Dendritic cell treated with granulocyte-macrophage colony-stimulating factor and Interleukin-4, amounts not matched to agents 40 ng/mL and 50 ng/mL, for 4 days (primary cell): ENCODE measurements around the gene CDK5RAP2.

ENCODE experiments used
- H3K27ac Mint-ChIP-seq: one replicate; pipeline ENCODE4 v1.8.0; 2022; ENCODE audit warnings: mild to moderate bottlenecking, mixed read lengths
- H3K27me3 Mint-ChIP-seq: one replicate; pipeline ENCODE4 v1.8.0; 2022; ENCODE audit warnings: mild to moderate bottlenecking, mixed read lengths
- H3K36me3 Mint-ChIP-seq: one replicate; pipeline ENCODE4 v1.8.0; 2022; ENCODE audit warnings: low read depth, mixed read lengths
- H3K4me1 Mint-ChIP-seq: one replicate; pipeline ENCODE4 v1.8.0; 2022; ENCODE audit warnings: low read depth, mixed read lengths
- H3K4me3 Mint-ChIP-seq: one replicate; pipeline ENCODE4 v1.8.0; 2022; ENCODE audit warnings: mild to moderate bottlenecking, moderate library complexity, mixed read lengths
- H3K9me3 Mint-ChIP-seq: one replicate; pipeline ENCODE4 v1.8.0; 2022; ENCODE audit warnings: mixed read lengths
- intact Hi-C: fragments of 100-400 bp; cut with micrococcal nuclease; formaldehyde crosslinking; loops from one replicate; pipeline ENCODE4 v1.15.0; 2022

The CDK5RAP2 gene

DNA sequence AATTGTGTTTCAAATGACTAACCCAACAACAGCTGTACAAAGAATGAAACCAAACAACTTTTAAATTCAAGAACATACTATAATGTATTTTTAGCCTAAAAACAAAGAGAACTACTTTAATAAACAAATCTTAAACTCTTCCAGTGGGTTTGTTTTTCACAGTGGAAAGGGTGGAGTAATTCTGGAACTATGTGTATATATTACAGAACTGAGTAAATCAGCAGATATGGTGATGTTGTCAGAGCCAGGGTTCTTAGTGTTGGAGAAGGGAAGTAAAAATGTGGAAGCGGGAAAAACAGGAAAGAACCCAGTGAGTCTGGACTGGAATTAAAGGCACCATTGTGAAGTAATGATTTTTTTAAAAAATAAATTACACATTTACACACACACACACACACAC lies 144.9 kb downstream of the CDK5RAP2 start:
- Mint-ChIP-seq H3K9me3 (no peaks in the 10 kb centered on the region), H3K27me3 (no peaks in the 10 kb centered on the region), H3K4me3 (no peak overlapping the region), H3K36me3 (peaks cover 33% of the 10 kb centered on the region), H3K27ac (peak overlapping the region; percentile 76), H3K4me1 (peaks cover 61% of the 10 kb centered on the region)
- intact Hi-C loops, result no loop called here

DNA sequence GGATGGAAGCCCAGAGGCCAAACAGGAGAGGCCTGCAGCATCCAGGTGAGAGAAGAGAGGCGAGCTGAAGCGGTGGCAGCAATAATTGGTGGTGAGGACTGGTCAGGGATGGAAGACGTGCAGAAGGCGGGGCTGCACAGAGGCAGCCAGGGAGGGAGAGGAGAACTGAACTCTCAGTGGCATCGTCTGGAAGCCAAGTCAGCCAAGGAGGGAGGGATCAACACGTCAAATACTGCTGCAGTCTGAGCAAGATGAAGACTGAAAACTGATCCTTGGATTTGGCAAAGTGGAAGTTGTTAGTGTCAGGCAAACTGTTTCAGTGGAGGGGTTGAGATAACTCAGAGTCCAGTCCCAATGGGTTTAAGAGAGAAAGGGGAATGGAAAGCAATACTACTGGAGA lies 145.4 kb downstream of the CDK5RAP2 start:
- Mint-ChIP-seq H3K27ac (peak overlapping the region; percentile 76), H3K9me3 (no peaks in the 10 kb centered on the region), H3K4me1 (peaks cover 61% of the 10 kb centered on the region), H3K36me3 (peaks cover 27% of the 10 kb centered on the region), H3K27me3 (no peaks in the 10 kb centered on the region), H3K4me3 (peak overlapping the region; percentile 6)
- intact Hi-C loops, result loop anchor here (5.0 kb wide), 1 partner anchor 43 kb away; no protein-coding TSS in a partner anchor

DNA sequence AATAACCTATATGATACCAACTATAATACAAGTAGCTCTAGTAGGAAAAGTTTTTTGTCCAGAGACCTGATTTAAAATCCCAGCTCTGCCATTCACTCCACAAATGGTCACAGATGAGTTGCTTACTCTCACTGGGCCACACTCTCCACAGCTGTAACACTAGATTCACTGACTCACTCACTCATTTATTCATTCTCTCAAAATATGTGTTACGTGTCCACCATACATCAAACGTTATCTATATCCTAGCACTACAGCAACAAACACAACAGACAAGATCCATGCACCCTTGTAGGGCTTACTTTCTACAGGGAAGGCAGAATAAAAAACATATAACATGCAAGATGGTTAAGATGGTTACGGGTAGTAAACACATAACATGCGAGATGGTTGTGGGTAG lies 146.3 kb downstream of the CDK5RAP2 start:
- H3K4me3 Mint-ChIP-seq, result no peak overlapping the region
- no peaks in the 10 kb centered on the region for H3K27me3 Mint-ChIP-seq
- intact Hi-C loops, result loop anchor here (5.0 kb wide), 1 partner anchor 44 kb away; no protein-coding TSS in a partner anchor
- H3K27ac Mint-ChIP-seq, result peak overlapping the region; percentile 76
- peaks cover 19% of the 10 kb centered on the region for H3K36me3 Mint-ChIP-seq
- peaks cover 55% of the 10 kb centered on the region for H3K4me1 Mint-ChIP-seq
- no peaks in the 10 kb centered on the region for H3K9me3 Mint-ChIP-seq

- intact Hi-C loops, result loop anchor here (5.0 kb wide), 1 partner anchor 45 kb away; no protein-coding TSS in a partner anchor
- Mint-ChIP-seq H3K27me3 (no peaks in the 10 kb centered on the region), H3K4me1 (peaks cover 49% of the 10 kb centered on the region), H3K4me3 (no peak overlapping the region), H3K36me3 (peaks cover 13% of the 10 kb centered on the region), H3K27ac (no peak overlapping the region), H3K9me3 (no peaks in the 10 kb centered on the region)
Measured at GRCh38 chr9:120432600-120432999, 147.4 kb downstream of the CDK5RAP2 start.

DNA sequence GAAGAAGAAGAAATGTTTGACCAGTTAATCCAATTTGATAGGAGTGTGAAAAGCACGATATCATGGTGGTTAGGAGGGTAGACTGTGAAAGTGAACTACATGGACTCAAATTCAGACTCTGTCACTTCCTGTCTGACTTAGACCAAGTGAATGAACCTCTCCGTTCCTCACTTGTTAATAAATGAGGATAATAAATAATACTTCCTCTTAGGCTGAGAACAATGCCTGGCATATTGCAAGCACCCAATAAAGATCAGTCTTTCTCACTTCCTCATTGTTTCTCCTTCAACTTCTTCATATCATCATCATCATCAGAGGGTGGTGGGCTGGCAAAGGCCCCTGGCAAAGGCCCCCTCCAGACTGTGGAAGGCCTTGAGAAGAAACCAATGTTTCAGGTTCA lies 148.7 kb downstream of the CDK5RAP2 start:
- Mint-ChIP-seq H3K27me3 (no peaks in the 10 kb centered on the region), H3K4me3 (no peak overlapping the region), H3K9me3 (no peaks in the 10 kb centered on the region), H3K36me3 (peaks cover 19% of the 10 kb centered on the region), H3K27ac (peak overlapping the region; percentile 54), H3K4me1 (peaks cover 37% of the 10 kb centered on the region)
- intact Hi-C loops, result loop anchor here (5.0 kb wide), 1 partner anchor 46 kb away; no protein-coding TSS in a partner anchor

- Mint-ChIP-seq H3K27ac (no peak overlapping the region), H3K4me1 (peaks cover 5% of the 10 kb centered on the region), H3K9me3 (no peaks in the 10 kb centered on the region), H3K4me3 (no peak overlapping the region), H3K27me3 (no peaks in the 10 kb centered on the region), H3K36me3 (peaks cover 49% of the 10 kb centered on the region)
- intact Hi-C loops, result no loop called here
Measured at GRCh38 chr9:120424248-120424647, 155.7 kb downstream of the CDK5RAP2 start.

- no peak overlapping the region for H3K4me3 Mint-ChIP-seq
- no peaks in the 10 kb centered on the region for H3K27me3 Mint-ChIP-seq
- H3K4me1 Mint-ChIP-seq, result peaks cover 5% of the 10 kb centered on the region
- peaks cover 49% of the 10 kb centered on the region for H3K36me3 Mint-ChIP-seq
- intact Hi-C loops, result no loop called here
- no peaks in the 10 kb centered on the region for H3K9me3 Mint-ChIP-seq
- H3K27ac Mint-ChIP-seq, result no peak overlapping the region
Measured at GRCh38 chr9:120423812-120424211, 156.2 kb downstream of the CDK5RAP2 start.

DNA sequence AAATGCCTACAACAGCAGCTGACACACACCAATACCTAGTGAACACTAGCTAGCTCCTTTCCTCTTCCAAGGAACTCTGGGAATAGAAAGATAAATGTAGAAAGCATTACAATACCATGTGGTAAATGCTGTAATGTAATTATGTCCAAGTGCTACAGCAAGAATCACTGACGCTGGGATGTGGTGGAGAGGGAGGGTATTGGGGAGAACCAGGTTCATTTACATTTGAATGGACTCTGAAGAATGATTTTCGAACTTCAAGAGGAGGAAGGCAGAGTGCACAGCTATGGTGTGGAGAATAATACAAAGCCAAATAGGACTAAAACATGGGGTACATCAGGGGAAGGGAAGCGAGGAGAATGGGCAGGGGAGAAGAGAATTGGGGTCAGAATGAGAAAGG lies 158.0 kb downstream of the CDK5RAP2 start:
- Mint-ChIP-seq H3K27me3 (no peaks in the 10 kb centered on the region), H3K9me3 (no peaks in the 10 kb centered on the region), H3K36me3 (peaks cover 54% of the 10 kb centered on the region), H3K27ac (no peak overlapping the region), H3K4me3 (no peak overlapping the region), H3K4me1 (peaks cover 15% of the 10 kb centered on the region)
- intact Hi-C loops, result no loop called here

DNA sequence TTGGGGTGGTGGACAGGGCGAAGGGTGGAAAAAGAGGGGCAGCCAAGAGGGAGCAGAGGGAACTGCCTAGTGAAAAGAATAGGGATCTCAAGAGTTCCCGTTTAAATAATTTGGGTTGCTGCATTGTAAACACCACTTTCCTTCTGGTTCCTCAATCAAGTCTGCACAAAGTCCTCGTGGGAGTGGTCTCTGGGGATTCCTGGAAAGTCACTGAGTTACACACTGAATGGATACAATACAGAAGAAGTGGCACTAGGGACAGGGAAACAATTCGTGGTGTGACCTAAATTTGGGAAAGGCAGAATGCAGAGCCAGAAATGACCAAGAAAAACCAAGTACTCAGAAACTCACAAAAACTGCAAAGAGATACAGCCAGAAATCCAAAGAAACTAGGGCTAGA lies 161.7 kb downstream of the CDK5RAP2 start:
- no peaks in the 10 kb centered on the region for H3K27me3 Mint-ChIP-seq
- H3K36me3 Mint-ChIP-seq, result peaks cover 47% of the 10 kb centered on the region

DNA sequence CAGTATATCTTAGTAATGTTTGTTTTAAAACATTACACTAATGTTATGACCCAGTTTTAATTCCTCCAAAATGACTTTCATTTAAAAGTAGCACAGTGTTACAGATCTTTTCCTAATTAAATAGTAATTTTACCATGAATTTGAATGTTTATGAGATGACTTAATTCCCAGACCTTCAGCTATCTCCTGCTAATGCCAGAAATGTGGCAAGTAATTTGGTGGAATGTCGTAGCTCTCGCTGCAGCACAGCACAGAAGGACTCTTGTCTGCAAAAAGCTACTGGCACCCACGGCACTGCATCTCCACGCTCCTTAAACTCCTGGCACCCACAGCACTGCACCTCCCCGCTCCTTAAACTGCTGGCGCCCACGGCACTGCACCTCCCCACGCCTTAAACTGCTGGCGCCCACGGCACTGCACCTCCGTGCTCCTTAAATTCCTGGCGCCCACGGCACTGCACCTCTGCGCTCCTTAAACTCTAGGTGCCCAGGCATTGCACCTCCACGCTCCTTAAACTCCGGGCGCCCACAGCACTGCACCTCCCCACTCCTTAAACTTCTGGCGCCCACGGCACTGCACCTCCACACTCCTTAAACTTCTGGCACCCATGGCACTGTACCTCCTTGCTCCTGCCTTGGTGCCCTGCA lies 163.1 kb downstream of the CDK5RAP2 start:
- Mint-ChIP-seq H3K4me3 (no peak overlapping the region), H3K36me3 (peaks cover 51% of the 10 kb centered on the region), H3K27me3 (no peaks in the 10 kb centered on the region), H3K4me1 (peaks cover 11% of the 10 kb centered on the region), H3K27ac (no peak overlapping the region), H3K9me3 (no peaks in the 10 kb centered on the region)
- intact Hi-C loops, result no loop called here

More for the DNA sequence above, 161.7 kb downstream of the CDK5RAP2 start:
- H3K4me1 Mint-ChIP-seq, result peaks cover 15% of the 10 kb centered on the region
- H3K9me3 Mint-ChIP-seq, result no peaks in the 10 kb centered on the region
- H3K4me3 Mint-ChIP-seq, result no peak overlapping the region
- no peak overlapping the region for H3K27ac Mint-ChIP-seq
- intact Hi-C loops, result no loop called here

- Mint-ChIP-seq H3K9me3 (no peaks in the 10 kb centered on the region), H3K4me1 (peaks cover 6% of the 10 kb centered on the region), H3K27ac (no peak overlapping the region), H3K36me3 (peaks cover 64% of the 10 kb centered on the region), H3K4me3 (no peak overlapping the region), H3K27me3 (no peaks in the 10 kb centered on the region)
- intact Hi-C loops, result no loop called here
Measured at GRCh38 chr9:120413121-120414048, 166.6 kb downstream of the CDK5RAP2 start.

DNA sequence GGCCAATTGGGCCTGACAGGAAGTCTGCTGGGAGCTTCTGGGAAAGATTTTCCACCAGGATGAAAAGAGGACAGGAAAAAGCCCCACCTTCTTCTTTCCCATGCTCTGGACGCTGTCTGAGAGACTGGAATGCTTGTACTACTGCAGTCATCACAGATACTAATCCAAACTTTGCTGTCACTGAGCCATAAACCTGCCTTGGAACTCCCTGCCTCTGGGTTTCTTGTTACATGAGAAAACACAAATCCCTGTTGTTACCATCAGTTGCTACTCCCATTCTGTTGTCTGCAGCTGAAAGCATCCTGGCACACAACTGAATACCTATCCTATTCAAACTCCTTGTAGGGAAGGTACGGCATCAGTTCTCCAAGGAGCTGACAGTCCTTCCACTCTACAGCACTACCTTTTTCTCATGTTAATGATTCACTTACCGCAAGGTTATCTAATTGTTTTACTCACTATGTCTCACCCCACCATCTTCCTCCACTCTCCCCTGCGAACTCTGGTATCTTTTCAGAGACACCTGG lies 167.5 kb downstream of the CDK5RAP2 start:
- Mint-ChIP-seq H3K4me1 (no peaks in the 10 kb centered on the region), H3K27me3 (no peaks in the 10 kb centered on the region), H3K27ac (no peak overlapping the region), H3K9me3 (no peaks in the 10 kb centered on the region), H3K36me3 (peaks cover 72% of the 10 kb centered on the region), H3K4me3 (no peak overlapping the region)
- intact Hi-C loops, result no loop called here

DNA sequence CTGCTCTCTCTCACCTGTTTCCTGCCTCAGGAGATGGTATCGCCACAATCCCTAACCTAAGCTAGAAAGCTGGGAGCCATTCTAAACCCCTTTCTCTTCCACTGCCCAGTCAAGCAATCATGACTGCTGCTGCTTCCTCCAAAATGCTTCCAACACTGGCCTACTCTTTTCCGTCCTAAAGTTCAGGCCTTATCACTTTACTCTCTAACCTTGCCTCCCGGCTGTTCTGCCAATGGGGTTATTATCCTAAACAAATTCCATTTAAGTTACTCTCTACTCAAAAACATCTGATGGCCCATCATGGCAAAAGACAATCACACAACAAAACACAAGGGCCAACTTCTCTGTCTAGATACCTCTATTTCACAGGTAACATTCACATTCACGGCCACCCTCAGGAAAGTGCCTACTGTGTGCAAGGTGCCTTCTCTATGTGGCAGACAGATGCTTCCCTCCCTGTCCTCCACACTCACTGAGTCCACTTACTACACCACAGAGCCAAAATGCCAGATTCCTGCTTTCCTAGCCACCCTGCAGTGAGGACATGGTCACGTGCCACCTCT lies 168.0 kb downstream of the CDK5RAP2 start:
- intact Hi-C loops, result no loop called here
- no peak overlapping the region for H3K4me3 Mint-ChIP-seq
- no peaks in the 10 kb centered on the region for H3K9me3 Mint-ChIP-seq
- no peaks in the 10 kb centered on the region for H3K4me1 Mint-ChIP-seq
- H3K27me3 Mint-ChIP-seq, result no peaks in the 10 kb centered on the region
- H3K27ac Mint-ChIP-seq, result no peak overlapping the region
- peaks cover 72% of the 10 kb centered on the region for H3K36me3 Mint-ChIP-seq
